Endothelial cell of umbilical vein (primary cell): ENCODE results near the gene COQ9.

ENCODE experiments used
- CTCF ChIP-seq, 2 donors: IDR thresholded peaks; 1 replicate in 1 of 2; 2 replicates in 1 of 2; pipeline ENCODE4 v1.5.1; 2011; ENCODE audit warnings: low read length in 2 of 2, mild to moderate bottlenecking in 2 of 2, moderate library complexity in 2 of 2, control low read depth in 1 of 2, inconsistent platforms in 1 of 2, low read depth in 1 of 2; ENCODE audit not compliant: insufficient read depth in 1 of 2; ENCODE audit errors: extremely low read depth in 1 of 2
- POLR2AphosphoS5 ChIP-seq: IDR thresholded peaks from 2 replicates; pipeline ENCODE4 v1.6.1; 2012; ENCODE audit warnings: low read depth, mild to moderate bottlenecking, control low read depth, low read length, moderate library complexity; ENCODE audit not compliant: insufficient read depth

- TF ChIP-seq POLR2AphosphoS5 (no peak), CTCF (IDR thresholded peaks at IDR 0.05; ENCODE audit: extremely low read depth in 1 of 2, insufficient read depth in 1 of 2, low read depth in 1 of 2, low read length in 2 of 2) (no peak)
Observed at GRCh38 chr16:57502048-57502775, 54.9 kb downstream of the COQ9 start.
